Measurements from ENCODE around the gene CLASP1.
"Not testable (repeated sequence)": the region's sequence is repeated elsewhere in the genome, so short reads cannot be mapped to it uniquely, and the experiment has no call there.

Gene CLASP1

GRCh38 chr2:121649149-121649595, at the start of gene CLASP1:
CLASP1 (minus strand) TSS chr2:121649462; CDS start chr2:121605895, 43,567 bp downstream.
- in situ Hi-C loops (cut with MboI; ENCODE audit: low pct_unique_long_range_greater_than_20kb, low sequenced_read_pairs, unreplicated experiment) = no loop called here
- TF ChIP-seq CTCF (IDR thresholded peaks at IDR 0.05; ENCODE audit: extremely low read depth, insufficient read depth, missing control alignments) = no peak
- peak; percentile 97 for DNase-seq (ENCODE audit: low spot score)

GRCh38 chr2:121698318-121698930, 49.2 kb upstream of the CLASP1 start:
- no peak for DNase-seq (ENCODE audit: low spot score)
- in situ Hi-C loops (cut with MboI; ENCODE audit: low pct_unique_long_range_greater_than_20kb, low sequenced_read_pairs, unreplicated experiment) = no loop called here
- TF ChIP-seq CTCF (IDR thresholded peaks at IDR 0.05; ENCODE audit: extremely low read depth, insufficient read depth, missing control alignments) = no peak

- no peak for TF ChIP-seq CTCF (IDR thresholded peaks at IDR 0.05; ENCODE audit: extremely low read depth, insufficient read depth, missing control alignments)
- no peak for DNase-seq (ENCODE audit: low spot score)
- in situ Hi-C loops (cut with MboI; ENCODE audit: low pct_unique_long_range_greater_than_20kb, low sequenced_read_pairs, unreplicated experiment) = no loop called here
Observed at GRCh38 chr2:121697108-121697631, 47.9 kb upstream of the CLASP1 start.

GRCh38 chr2:121696410-121696930, 47.2 kb upstream of the CLASP1 start:
- TF ChIP-seq CTCF (IDR thresholded peaks at IDR 0.05; ENCODE audit: extremely low read depth, insufficient read depth, missing control alignments) = no peak

GRCh38 chr2:121695171-121695451, 45.8 kb upstream of the CLASP1 start:
- in situ Hi-C loops (cut with MboI; ENCODE audit: low pct_unique_long_range_greater_than_20kb, low sequenced_read_pairs, unreplicated experiment) = no loop called here
- TF ChIP-seq CTCF (IDR thresholded peaks at IDR 0.05; ENCODE audit: extremely low read depth, insufficient read depth, missing control alignments) = no peak
- DNase-seq (ENCODE audit: low spot score) = no peak

More at GRCh38 chr2:121696410-121696930, 47.2 kb upstream of the CLASP1 start:
- DNase-seq (ENCODE audit: low spot score) = no peak
- in situ Hi-C loops (cut with MboI; ENCODE audit: low pct_unique_long_range_greater_than_20kb, low sequenced_read_pairs, unreplicated experiment) = no loop called here

- DNase-seq (ENCODE audit: low spot score) = no peak
- no peak for TF ChIP-seq CTCF (IDR thresholded peaks at IDR 0.05; ENCODE audit: extremely low read depth, insufficient read depth, missing control alignments)
- in situ Hi-C loops (cut with MboI; ENCODE audit: low pct_unique_long_range_greater_than_20kb, low sequenced_read_pairs, unreplicated experiment) = no loop called here
Observed at GRCh38 chr2:121694398-121695170, 45.3 kb upstream of the CLASP1 start.

- in situ Hi-C loops (cut with MboI; ENCODE audit: low pct_unique_long_range_greater_than_20kb, low sequenced_read_pairs, unreplicated experiment); DNase-seq (ENCODE audit: low spot score): not testable (repeated sequence)
Observed at GRCh38 chr2:121690572-121690971, 41.3 kb upstream of the CLASP1 start.
